ENCODE measurements around the gene CABP2.

DNA sequence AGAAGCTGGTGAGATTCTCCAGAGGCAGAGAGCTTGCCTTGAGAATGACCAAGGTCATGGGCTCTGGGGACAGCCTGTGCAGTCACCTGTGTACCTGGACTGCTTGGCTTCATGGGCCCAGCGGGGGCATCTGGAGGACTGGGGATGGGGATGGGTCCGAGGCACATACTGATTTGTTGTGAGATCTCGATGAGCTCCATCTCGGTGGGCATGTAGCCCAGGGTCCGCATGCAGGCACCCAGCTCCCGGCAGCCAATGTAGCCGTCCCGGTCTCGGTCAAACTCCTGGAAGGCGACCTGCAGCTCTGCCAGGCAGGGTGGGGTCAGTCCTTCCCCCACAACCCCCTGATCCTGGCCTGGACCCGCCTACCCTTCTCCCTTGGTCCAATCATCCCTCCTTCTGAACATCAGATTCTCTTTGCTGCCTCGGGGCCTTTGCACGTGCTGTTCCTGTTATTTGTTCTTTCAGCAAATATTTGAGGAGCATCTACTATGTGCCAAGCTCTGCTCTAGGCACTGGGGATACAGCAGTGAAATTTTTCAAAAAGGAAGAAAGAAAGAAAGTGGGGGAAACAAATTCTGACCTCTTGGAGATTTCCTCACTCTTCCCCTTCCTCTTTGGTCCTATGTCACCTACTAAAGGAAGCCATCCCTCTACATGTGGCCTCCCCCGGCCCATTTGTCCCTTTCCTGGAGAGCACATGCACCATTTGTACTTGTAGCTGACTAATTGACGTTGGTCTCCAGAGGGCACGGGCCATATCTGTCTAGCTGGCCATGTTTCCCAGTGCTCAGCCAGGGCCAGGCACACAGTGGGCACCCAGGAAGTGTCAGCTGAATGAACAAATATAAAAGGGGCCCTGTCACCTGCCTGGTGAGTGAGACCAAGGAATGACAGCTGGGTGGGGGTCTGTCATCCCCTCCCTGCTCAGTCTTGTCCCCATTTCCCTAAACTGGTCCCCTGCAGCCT, 2.1 kb downstream of the CABP2 start:
- TF ChIP-seq, protein P1, sequence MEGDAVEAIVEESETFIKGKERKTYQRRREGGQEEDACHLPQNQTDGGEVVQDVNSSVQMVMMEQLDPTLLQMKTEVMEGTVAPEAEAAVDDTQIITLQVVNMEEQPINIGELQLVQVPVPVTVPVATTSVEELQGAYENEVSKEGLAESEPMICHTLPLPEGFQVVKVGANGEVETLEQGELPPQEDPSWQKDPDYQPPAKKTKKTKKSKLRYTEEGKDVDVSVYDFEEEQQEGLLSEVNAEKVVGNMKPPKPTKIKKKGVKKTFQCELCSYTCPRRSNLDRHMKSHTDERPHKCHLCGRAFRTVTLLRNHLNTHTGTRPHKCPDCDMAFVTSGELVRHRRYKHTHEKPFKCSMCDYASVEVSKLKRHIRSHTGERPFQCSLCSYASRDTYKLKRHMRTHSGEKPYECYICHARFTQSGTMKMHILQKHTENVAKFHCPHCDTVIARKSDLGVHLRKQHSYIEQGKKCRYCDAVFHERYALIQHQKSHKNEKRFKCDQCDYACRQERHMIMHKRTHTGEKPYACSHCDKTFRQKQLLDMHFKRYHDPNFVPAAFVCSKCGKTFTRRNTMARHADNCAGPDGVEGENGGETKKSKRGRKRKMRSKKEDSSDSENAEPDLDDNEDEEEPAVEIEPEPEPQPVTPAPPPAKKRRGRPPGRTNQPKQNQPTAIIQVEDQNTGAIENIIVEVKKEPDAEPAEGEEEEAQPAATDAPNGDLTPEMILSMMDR (IDR thresholded peaks at IDR 0.05; ENCODE audit: low read depth, low read length, poor library complexity, severe bottlenecking), result no peak
- no peak for TF ChIP-seq EZH2phosphoT487 (IDR thresholded peaks at IDR 0.05; ENCODE audit: borderline replicate concordance, low read length)
